DMS 273 (cell line): ENCODE results near the gene CTNNA3.

Experiments
- DNase-seq: peaks from one replicate; lab custom pipeline; 2025; ENCODE audit not compliant: unreplicated experiment; lab: John Stamatoyannopoulos, UW

CTNNA3 gene

DNA sequence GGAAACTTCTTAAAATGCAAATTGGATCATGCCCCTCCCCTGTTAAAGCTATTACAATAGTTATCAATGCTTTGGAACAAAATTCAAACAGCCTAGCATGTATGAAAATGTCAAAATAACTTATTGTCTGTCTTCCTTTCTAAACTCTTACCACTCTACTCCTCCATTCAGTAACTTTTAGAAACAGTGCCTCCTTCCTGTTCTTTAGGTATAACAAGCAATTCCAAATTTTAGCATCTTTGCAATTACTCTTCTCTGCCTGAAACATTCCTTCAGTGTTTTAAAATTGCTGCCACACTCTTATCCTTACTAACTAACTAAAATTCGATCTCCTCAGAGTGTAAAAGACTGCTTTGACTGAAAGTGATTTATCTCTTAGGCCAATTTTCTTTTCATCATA lies 1430.6 kb downstream of the CTNNA3 start:
- DNase-seq: no peak

DNA sequence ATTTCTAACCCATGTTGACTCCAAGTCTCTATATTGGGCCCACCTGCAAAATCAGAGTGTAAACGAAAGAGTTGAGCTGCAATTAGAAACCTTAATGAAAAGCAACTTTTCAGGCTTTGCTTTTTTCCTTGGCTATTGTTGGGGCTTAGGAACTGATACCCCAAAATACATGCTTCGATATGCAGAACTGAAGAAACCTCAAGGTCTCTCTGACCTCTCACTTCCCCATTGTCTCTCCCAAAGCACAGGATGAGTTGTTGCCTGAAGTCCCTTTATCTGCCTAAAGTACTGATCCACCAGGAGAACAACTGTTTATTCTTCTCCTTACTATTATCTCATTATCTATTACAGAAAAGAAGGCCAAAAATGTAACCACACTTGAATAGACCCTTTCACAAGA lies 1436.2 kb downstream of the CTNNA3 start:
- DNase-seq: no peak

DNA sequence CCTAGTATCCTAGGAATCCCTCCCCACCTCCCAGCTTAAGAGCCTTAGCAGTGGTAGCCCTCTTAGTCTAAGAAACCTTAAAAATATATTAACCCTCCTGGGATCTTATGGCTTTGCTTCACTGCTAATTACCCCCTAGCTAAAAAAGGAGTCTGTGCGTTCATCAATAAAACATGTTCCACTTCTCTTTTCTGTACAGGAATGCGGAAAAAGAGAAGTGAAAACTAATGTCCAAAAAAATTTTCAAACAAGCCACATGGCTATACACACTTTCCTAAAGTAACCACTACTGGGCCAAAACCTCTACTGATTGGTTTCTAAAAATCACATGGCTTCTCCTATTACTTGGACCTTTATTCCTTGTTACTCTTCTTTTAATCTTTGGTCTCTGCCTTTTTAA lies 1437.3 kb downstream of the CTNNA3 start:
- no peak for DNase-seq

DNA sequence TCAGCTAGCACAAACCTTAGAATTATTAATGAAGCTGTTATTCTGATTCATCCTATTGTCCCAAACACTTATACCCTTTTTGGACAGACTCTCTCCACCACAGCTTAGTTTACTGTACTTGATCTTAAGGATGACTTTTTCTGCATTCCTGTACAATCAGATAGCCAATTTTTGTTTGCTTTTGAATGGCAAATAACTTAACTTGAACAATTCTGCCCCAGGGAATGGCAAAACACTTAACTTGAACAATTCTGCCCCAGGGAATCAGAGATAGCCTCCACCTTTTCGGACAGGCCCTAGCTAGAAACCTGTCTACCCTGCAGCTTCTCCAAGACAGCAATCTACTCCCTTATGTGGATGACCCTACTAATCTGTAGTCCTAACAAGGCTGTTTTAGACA lies 1438.2 kb downstream of the CTNNA3 start:
- no peak for DNase-seq

DNA sequence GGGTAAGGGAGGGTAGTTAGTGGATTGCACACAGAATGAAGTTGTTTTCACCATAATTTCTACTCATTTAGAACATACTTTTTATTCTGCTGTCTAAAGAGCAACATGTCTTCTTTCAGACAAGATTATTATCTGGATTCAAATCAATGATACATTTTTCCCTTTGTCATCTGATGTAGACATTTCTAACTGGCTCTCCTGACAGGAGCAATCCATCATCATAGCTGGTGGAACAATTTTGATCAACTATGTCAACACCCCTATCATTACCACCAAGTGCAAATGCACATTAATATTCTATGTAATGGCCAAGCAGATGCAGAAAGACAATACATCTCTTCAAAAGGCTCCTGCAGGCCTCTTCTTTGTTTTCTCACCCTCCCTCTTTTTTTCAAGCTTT lies 1443.0 kb downstream of the CTNNA3 start:
- DNase-seq: no peak

DNA sequence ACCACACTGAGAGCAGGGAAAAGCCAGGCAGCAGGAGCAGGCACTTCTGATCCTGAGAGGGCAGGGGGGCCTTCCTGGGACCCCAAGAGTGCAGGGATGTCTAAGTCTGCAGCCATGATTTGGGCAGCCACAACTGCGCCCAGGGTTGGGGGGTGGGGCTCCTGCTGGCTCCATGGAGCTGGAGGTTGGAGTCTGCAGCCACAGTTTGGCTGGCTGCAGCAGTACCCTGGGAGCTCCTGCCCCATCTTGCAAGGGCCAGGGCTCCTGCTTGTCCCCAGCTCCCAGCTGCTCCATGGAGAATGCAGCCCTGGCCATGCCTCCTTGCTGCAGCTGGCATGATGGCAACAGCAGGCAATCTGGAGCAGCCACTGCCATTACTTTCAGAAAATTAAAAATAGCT lies 1449.8 kb downstream of the CTNNA3 start:
- no peak for DNase-seq

DNA sequence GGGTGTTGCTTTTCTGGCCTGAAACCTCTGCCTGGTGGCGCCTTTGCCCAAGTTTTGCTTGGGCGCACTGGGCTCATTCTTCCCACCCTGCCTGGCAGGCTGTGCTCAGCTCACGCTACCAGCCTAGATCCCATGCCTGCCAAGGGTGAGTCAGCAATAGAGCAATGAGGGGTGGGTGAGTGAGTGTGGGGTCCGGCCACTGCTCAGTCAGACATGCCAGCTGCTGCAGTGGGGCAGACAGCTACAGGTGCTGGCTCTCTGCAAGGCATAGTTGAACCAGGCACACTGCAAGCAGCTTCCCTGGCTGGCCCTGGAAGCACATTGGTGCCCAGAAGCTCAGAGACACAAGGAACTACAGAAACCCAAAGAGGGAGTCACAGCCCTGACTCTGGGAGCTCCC lies 1451.0 kb downstream of the CTNNA3 start:
- no peak for DNase-seq

DNA sequence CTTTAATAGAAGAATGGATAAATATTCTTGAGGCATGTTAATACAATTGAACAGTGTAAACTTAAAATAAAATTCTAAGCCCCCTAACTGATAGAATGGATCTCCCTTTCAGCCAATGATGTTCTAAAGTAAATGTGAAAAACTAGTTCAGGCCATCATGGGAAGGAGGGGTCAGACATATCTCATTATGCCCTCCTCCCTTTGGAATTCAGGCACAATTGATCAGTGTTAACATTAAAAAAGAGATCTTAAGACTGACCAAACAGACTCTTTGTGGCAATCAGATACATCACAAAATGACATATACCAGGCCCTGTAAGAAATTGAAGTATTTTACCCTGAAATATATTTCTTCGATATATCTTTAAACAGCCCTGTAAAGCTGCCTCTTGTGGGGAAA lies 1453.1 kb downstream of the CTNNA3 start:
- no peak for DNase-seq

DNA sequence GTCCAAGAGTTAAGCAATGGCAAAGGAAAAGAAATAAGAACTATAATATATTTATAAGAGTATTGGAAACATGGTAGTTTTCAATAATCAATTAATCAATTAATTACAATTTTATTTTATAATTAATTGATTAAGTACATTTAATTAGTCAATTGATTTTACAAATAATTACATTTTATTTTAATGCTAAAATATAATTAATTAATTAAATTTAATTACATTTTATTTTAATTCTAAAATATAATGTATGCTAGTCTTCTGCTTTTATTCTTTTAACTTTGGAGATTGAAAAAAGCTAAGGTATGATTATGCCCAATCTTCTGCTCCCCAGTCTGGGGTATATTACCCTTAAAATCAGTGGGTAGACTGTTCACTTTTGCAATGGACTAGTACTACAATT lies 1456.9 kb downstream of the CTNNA3 start:
- no peak for DNase-seq

DNA sequence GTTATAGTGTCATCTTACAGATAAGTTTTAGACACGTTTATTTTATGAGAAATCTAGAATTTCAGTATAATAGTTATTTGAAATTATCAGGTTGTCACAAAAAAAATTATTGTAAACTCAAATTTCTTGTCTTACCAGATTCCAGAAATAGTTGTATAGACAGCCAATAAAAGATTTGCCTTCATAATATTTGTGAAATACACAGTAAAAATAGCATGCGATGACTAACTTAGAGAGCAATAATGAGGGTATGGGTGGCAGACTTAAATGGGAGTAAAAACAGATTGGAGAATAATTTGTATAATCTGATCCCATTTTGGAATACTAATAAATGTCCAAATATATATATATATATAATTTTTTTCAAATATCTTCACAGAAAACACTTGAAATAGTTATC lies 1457.7 kb downstream of the CTNNA3 start:
- no peak for DNase-seq

DNA sequence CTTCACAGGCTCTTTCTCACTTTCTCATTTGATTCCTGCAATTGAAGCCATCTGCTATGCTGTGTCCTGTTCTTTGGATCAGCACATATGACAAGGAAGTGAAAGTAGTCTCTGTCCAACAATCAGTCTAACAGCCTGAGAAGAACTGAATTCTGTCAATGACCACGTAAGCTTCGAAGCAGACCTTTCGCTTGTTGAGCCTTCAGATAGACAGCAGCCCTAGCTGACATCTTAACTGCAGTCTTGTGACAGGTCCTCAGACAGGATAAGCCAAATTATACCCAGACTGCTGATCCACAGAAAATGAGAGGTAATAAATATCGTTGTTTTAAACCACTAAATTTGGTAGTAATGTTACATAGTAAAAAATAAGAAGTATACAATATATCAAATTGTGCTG lies 1461.1 kb downstream of the CTNNA3 start:
- no peak for DNase-seq

DNA sequence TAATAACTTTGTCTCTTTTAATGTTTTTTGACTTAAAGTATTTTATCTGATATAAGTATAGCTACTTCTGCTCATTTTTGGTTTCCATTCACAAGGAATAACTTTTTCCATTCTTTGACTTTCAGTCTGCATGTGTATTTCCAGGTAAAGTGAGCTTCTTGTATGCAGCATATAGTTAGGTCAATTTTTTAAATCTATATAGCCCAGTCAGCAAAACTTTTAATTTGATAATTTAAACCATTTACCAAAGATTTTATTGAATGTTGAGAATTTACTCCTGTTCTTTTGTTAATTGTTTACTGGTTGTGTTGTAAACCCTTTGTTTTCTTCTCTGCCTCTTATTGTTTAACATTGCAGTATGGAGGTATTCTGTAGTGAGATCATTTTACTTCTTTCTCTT lies 1467.1 kb downstream of the CTNNA3 start:
- no peak for DNase-seq

DNA sequence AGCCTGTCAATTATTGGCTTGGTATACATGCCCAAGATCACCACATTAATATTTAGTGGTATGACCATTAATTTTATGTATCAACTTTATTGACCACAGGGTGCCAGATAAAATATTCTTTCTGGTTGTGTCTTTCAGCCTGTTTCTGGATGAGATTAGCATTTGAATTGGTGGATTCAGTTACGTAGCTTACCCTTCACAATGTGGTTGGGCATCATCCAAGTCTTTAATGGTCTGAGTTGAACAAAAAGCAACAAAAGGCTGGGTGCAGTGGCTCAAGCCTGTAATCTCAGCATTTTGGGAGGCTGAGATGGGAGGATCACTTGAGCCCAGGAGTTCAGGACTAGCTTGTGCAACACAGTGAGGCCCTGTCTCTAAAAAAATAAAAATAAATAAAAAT lies 1472.3 kb downstream of the CTNNA3 start:
- no peak for DNase-seq

DNA sequence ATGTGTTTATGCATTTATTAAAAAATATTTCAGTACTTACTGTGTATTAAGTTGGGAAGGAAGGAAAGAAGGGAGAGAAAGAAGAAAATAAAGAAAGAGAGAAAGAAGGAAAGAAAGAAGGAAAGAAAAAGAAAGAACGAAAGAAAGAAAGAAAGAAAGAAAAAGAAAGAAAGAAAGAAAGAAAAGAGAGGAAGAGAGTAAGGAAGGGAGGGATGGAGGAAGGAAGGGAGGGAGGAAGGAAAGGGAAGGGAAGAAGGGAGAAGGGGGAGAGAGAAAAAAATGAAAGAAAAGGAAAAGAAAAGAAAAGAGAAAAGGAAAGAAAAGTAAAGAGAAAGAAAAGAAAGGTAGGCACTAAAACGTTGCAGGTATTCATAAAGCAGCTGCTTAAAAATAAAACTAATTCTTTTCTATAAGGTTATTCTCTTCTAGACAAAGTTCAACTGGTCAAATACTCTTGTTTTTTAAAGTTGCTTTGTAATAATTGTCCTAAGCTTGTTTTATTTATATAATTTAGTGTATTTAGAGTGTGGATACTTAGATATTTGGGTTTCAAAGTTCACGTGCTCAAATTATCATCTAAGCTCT lies 1473.4 kb downstream of the CTNNA3 start:
- no peak for DNase-seq

DNA sequence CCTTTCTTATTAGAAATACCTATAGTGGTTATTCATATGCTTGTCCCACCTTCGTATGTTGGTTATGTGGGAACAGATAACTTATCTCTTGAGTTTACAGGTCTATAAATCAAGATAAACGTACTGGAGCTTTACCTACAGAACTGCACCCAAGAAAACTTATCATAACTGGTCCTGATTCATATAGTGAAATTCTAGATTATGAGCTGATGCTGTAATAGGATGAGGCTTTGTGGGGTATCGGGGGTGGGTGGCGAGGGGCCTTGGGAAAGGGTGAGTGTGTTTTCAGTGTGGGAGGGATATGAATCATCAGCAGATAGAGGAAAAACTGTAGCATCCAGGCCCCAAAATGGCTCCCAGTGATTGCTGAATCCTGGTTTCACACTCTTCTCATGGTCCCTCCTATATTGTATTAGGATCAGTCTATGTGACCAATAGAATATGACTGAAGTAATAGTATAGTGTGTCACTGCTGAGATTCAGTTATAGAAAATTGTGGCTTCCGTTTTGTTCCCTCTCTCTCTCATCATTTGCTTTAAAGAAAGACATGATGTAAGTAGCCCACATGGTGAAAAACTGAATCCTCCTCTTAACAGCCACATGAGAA lies 1476.9 kb downstream of the CTNNA3 start:
- no peak for DNase-seq

DNA sequence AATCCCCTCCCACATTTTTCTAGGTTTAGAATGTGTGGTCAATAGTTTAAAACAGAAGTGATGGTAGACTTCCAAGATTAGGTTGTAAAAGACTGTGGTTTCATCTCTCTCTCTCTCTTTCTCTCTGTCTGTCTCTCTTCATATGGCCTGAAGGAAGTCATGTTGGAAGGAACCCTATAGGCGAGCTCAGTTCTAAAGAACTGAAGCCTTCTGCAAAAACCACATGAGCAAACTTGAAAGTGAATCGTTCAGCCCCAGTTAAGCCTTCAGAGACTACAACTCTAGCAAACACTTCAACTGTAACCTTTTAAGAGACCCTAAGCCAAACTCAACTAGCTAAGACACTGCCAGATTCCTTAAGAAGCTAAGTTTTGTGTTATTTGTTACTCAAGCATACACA lies 1477.7 kb downstream of the CTNNA3 start:
- no peak for DNase-seq

DNA sequence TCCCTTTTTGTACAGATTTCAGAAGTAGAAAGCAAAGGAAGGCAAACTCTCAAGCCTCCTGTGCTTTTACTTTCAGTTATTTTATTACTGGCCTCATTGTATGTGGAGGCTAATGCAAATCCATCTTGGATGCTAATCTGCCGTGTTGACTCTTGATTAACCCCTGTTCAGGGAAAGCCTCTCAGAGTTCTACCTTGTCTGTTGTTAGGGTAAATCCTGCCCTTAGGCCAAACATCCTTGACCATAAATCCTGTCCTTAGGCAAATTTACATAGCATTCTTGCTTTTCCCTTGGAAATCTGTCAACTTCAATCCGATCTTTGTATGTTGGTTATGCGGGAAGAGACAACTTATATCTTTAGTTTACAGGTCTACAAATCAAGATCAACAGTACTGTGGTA lies 1480.1 kb downstream of the CTNNA3 start:
- no peak for DNase-seq

DNA sequence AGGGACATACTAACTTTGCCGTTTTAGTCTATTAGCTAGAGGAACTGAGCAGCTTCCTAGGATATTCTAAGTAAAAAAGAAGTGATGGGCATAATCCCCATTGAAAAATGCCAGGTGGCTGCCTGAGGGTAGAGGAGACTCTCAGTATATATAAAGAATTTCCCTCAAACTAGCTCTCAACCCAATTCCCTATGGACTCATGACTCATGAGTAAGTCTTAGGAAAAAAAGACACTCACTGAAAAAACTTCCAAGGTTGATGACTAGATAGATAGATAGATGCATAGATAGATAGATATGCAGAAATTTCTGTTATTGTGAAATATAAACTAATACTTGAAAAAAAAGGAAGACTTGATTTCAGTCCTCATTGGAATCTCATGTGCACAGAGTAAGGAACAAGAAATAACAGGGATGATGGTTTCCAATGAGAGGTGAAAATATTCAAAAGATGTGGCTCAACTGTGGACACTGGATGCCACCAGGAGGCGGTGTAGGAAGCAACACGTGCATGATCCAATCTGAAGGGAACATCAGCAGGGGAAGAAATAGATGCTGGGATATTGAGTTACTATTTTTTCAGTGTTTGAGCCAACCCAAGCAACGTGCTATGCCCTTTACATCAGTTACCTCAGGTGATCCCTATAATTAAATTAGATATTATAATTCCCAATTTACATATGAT lies 1481.1 kb downstream of the CTNNA3 start:
- peak; percentile 8 for DNase-seq

DNA sequence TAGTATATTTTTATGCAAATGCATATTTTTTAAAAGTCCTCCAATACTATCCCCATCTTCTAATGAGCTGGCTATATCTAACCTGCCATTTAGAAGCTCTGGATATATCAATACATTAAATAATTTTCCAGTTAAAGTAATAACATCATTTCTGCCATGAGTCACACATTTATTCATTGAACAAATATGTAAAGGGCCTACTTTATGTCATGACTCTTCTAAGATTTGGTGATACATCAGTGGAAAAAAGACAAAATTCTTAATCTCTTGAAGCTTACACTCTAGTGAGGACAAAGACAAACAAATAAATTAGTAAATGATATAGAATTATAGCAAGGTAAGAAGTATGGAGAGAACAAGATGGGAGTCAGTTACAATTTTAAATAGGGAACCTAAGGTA lies 1487.0 kb downstream of the CTNNA3 start:
- DNase-seq: no peak

DNA sequence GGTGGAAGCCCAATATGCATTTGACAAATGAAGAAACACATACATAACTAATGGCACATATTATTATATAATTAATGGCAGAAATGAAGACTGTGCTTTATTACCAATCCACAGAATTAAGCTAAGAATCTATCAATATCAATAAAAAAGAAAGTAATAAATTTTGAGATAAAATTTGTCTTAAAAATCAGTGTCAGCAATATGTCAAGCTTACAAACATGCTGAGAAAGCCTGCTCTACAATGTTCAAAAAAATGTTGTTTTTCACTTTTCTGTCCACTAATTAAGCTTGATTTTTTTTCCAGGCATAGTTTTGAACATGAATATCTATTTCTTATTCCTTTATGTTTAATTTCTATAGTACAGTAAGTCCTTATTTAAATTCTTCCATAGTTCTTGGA lies 1491.2 kb downstream of the CTNNA3 start:
- no peak for DNase-seq

DNA sequence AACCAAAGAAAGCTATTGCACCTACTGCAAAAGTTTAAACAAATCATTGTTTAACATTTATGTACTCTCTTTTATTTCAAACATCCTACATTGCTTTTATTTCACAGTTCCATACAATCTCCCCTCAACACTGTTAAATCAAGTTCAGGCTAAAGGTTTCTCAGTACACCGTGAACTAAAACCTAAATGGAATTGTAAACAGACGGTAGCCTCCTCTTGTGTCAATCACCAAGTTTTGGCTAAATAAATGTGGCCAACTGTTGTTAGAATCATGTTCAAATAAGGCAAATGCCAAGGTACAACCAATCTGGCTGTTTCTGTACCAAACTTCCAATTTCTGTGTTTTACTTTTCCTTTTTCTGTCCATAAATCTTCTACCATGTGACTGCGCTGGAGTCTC lies 1493.9 kb downstream of the CTNNA3 start:
- DNase-seq: no peak

DNA sequence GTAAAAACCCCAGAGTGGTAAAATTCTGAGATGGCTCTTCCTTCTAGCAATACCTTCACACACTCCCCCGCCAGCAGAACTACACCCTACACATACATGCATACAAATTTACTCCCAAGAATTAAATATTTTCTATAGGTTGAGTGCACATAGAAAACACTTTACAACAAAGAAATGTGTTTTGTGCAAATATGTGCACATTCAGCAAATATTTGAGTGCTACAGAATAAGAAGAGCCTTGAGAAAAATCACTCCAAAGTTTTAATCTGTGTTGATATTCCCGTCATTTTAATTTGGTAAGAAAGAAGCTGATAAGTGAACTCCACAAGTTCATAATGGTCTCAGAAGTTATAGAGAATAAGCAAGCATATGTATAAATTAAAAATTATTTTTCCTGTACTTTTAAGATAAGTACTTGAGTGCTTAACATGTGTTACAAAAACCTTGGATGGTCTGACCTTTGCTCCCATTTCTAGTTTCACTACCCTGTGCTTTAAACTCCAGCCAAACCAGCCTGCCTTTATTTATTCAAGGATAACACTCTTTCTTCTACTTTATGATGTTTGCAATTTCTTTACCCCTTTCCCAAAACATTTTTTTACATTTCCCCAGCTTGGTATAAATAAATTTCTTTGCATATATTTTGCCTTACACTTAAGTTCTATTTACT lies 1503.7 kb downstream of the CTNNA3 start:
- no peak for DNase-seq
